ENCODE results near the gene ADCY1.

The ADCY1 gene

DNA sequence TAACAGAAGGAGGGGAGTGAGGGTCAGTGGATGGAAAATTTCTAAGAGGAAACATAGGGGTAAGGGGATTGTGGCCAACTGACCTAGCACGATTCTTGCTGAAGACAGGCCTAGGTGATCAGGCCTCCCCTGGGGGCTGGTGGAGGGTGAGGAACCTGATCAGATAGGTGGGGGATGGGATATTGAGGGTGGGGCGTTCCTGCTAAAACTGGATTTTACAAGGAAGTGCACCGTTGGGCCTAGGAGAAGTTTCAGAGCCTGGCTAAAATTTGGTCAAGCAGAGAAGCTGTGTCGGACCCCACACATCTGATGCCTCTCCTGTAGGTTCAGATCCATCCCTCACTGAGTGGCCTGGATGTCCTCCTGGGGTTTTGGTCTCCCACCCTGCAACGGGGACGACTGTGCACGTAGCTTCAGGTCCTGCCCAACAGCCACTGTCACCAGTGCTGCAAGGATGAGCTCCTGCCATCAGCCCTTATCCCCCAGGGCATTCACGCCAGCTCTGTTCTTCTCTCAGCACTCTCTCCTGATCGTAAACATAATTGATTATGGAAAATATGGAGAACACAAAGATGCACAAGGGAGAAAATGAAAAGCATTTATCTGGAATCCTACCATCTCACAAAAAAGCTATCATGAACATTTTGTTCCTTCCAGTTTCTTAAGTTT is 89.9 kb downstream of the ADCY1 start:
- DNase-seq (ENCODE audit: low read depth in 2 of 2) = no peak

DNA sequence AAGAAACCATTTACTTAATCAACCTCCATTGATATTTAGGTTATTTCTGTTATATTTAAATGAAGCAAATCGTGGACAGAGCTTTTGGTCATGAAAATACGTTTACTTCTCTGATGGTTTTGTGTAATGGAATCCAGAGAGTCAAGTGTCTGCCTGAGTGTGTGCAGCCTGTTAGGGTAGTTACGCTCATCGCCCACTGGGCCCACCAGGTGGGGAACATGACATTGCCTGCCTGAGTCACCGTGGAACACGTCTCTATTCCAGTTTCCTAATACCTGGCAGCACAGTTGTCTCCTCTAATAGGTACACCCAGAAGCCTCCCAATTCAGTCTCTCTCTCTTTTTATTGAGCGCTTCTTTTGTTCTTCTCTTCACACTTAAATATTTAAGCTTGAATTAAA is 91.0 kb downstream of the ADCY1 start:
- no peak for DNase-seq (ENCODE audit: low read depth in 2 of 2)

DNA sequence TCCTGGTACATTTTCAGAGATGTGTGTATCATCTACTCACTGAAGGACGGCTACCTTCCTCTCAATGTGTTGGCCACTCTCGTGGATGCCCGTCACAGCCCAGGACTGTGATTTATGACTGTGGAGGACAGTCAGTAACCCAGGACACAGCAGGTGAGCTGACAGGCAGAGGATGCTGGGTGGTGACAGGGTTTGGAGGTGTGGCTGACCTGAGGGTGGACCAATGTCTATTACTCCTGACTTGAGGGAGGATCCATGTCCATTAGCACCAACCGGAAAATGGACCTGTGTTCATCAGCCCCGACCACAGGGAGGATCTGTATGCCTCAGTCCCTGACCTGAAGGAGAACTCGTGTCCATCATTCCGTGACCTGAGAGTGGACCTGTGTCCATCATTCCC is 96.1 kb downstream of the ADCY1 start:
- no peak for DNase-seq (ENCODE audit: low read depth in 2 of 2)

- DNase-seq (ENCODE audit: low read depth in 2 of 2) = no peak
These were observed 96.5 kb downstream of the ADCY1 start for GRCh38 chr7:45670717-45671116.

- no peak for DNase-seq (ENCODE audit: low read depth in 2 of 2)
These were observed 103.2 kb downstream of the ADCY1 start for GRCh38 chr7:45677311-45677900.

DNA sequence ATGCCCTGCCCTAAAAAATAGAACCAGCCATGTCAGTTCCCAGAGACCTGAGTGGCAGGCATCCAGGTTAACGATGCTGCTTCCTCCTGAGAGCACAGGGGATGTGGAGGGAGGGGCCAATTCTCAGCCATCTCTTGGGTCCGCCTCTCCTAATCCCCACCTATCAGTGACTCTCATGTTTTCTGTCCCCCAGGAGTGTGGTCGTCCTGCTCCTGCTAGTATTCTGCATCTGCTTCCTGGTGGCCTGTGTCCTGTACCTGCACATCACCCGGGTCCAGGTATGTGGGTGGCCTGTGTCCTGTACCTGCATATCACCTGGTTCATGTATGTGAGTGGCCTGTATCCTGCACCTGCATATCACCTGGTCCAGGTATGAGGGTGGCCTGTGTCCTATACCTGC is 105.3 kb downstream of the ADCY1 start:
- DNase-seq (ENCODE audit: low read depth in 2 of 2) = no peak

DNA sequence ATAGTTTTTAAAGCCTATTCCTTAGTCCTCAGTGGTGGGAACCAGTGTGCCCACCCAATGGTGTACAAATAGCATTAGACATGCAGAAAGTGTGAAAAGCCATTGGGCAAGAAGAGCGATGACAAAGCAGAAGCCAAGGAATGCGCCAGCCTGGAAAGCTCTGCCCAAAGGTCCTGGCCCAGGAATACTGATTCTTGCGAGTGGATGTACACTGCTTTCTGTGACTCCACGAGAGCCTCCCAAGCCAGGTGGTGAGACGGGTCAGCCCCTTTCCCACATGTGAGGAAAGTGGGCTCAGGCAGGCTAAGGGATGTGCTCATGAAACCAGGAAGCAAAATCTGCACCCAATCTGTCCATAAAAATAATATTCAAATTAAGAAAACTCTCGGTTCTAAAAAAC is 106.6 kb downstream of the ADCY1 start:
- DNase-seq (ENCODE audit: low read depth in 2 of 2) = no peak

DNA sequence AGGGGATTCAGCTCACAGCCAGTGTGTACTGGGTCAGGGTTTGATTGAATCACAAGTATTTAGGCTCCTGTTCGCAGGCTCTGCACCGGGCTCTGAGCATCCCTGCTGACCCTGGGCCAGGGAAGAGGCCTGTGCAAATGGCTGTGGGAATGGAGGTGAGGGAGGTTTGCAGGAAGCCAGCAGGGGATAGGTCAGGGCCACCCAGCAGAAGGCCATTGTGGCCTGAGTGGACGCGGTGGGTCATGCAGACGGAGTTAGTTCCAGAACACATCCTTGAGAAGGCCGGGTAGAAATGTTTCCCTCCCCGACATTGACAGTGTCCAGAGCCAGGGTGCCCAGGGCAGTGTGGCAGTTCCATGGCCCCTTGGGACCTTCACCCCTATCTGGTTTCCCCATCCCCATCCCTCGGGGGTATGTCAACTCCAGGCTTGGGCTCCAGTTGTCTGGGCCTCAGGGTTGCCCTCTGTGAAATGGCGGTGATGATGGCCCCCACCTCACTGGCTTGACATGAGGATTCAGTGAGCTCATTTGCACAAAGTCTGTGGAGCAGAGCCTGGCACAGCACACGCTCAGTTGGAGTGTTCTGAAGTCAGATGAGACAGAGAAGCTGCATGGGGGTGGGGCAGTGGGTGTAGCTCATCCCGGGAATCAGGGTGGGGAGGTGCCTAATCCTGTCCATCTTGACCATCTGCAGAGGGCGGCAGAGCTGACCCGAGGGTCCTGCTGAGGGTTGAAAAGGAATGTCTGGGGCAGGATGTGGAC is 107.6 kb downstream of the ADCY1 start:
- no peak for DNase-seq (ENCODE audit: low read depth in 2 of 2)

GRCh38 chr7:45682358-45682735 is 108.2 kb downstream of the ADCY1 start:
- no peak for DNase-seq (ENCODE audit: low read depth in 2 of 2)

DNA sequence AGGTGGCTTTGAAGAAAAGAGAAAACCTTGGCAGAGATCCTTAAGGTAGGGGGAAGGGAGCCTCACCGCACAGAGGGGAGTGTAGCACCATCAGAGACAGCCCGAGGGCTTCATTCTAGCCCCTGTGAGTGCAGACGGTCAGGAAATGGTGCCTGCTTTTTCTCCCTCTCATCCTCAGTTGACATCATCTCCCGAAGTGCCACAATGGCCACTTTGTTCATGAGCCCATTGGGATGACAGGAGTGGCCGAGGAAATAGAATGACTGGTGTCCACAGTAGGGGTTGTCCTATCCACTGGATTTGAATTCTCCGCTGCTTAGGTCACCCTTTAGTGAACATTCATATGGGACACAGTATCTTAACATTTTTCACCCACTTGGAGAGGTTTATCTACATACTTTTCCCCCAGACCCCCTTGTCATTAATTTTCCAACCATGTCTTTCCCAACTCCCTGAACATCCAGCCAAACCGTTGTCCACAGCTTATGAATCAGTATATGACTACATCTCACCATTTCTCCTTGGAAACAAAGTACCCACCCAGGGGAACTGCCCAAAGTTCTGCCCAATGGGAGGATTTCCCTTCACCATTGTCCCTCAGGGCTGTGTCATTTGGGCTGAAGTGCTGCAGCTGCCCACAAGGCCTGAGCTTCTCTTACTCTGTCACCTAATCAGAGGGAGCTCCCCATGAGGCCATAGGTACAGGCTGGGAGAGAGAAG is 108.8 kb downstream of the ADCY1 start:
- DNase-seq (ENCODE audit: low read depth in 2 of 2) = no peak

DNA sequence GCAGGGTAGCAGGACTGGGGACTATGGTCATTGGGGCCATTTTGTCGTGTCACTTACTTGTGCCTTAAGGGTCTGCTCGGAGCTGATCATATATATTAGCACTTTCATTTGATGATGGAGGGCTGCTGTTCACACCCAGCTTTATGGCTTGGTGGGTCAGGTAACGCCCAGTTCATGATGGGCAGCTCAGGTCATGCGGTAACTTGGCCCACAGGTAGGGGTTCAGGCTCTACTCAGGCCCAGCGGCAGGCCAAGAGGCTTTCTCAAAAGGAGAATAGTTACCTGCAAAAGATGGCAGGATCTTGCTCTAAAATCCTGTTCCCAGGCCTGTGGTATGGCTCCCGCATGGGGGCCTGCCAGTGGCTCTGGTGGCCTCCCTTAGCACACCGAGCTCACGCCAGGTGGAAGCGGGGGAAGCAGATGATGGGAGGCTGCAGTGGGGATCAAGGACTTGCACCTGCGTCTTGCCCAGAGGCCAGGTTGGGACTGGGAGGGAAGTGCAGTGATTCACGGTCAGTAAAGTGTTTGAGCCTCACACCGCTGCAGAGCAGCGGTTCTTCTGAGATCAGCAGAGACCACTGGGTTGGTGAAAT is 109.5 kb downstream of the ADCY1 start:
- DNase-seq (ENCODE audit: low read depth in 2 of 2) = no peak

DNA sequence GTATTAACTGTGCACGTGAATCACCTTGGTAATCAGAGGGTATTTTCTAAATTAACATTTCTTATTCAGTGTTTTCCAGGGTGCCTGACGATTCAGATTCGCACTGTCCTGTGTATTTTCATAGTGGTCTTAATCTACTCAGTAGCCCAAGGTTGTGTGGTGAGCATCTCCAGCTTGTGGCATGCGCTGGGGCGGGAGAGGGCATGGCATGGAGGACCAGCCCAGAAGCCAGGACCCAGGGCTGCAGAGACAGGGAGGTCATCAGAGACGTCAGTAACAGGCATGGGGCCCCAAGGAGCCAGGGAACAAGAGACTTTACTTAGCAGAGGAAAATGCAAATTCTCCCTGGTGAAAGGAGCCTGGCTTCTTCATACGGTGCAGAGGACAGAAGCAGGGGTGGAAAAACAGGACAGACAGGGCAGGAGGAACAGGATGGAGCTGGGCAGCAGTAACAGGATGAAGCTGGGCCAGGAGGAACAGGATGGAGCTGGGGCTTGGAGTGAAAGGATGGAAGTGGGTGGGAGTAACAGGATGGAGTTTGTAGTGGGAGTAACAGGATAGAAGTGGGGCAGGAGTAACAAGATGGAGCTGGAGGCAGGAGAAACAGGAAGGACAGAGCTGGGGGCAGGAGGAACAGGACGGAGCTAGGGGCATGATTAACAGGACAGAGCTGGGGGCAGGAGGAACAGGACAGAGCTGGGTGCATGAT is 110.9 kb downstream of the ADCY1 start:
- no peak for DNase-seq (ENCODE audit: low read depth in 2 of 2)

DNA sequence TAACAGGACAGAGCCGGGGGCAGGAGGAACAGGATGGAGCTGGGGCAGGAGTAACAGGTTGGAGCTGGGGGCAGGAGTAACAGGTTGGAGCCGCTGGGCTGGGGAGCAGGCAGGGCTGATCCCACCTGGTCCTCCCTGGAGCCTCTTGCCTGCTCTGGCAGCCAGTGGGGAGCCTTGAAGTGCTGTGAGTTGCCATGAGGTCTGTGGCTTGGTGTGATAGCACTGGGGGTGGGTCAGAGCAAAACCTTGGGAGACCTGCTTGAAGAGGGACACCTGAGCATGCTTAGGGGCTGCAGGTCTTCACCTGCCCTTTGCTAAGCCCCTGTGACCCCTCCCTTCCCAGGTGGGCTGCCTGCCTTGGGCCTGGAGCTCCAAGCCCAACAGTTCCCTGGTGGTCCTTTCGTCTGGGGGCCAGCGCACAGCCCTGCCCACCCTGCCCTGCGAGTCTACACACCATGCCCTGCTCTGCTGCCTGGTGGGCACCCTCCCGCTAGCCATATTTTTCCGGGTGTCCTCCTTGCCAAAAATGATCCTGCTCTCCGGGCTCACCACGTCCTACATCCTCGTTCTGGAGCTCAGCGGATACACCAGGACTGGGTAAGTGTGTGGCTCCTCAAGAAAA is 111.6 kb downstream of the ADCY1 start:
- no peak for DNase-seq (ENCODE audit: low read depth in 2 of 2)

DNA sequence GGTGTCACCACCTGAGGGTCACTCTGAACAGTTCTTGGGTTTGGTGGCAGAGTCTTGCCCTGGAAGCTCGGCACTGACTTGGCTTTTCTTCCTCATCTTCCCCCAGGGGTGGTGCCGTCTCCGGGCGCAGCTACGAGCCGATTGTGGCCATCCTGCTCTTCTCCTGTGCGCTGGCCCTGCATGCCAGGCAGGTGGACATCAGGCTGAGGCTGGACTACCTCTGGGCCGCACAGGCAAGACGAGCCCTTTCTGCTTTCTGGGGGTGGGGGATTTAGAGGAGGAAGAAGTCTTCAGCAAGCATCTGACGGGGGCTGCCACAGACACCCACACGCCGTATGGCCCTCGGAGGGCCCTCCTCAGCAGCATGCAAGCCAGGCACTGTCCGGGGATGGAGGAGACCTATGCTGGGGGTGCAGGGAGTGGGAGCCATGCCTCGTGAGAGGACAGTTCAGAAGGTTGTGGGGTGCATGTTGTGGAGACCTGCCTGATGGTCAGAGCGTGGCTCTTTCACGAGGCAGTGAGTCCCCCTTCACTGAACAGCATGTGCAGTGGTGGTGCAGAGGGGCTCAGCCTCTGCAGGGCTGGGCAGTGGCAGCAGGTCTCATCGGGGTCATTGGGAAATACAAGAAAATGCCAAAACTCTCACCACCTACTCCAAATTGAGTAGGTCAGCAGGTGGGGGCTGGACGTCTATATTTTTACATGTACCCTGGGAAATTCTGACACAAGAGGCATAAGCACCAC is 112.4 kb downstream of the ADCY1 start:
- DNase-seq (ENCODE audit: low read depth in 2 of 2) = no peak

GRCh38 chr7:45687185-45687560 is 113.0 kb downstream of the ADCY1 start:
- no peak for DNase-seq (ENCODE audit: low read depth in 2 of 2)

DNA sequence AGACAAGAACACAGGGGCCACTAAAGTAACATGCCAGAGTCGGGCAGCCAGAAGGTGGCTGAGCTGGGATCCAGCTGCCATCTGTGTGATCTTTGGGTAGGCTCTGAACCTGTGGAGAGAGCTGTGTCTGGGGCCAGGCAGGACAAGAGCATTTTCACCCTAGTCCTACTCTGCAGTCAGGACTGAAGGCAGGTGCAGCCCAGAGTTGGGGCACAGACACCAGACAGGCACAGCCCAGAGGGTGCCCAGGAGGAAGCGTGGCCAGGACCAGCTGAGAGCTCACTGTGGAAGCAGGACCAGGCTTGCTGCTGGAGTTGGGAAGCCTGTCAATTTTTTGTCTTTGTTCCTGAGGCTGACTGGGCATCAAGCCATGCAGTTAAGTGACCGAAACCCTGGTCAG is 113.6 kb downstream of the ADCY1 start:
- DNase-seq (ENCODE audit: low read depth in 2 of 2) = no peak

GRCh38 chr7:45688382-45688781 is 114.2 kb downstream of the ADCY1 start:
- DNase-seq (ENCODE audit: low read depth in 2 of 2) = no peak

GRCh38 chr7:45689011-45689796 is 115.0 kb downstream of the ADCY1 start:
- peak; percentile 25 to 42 for DNase-seq (ENCODE audit: low read depth in 2 of 2)

All from fibroblast of skin of left biceps (primary cell).